HFF-Myc (cell line): ENCODE measurements around the gene KIF16B.
"Not testable (repeated sequence)": the region's sequence is repeated elsewhere in the genome, so short reads cannot be mapped to it uniquely, and the experiment has no call there.

Experiments
- DNase-seq: peaks from one replicate; pipeline ENCODE4 v3.0.0-alpha.2; 2011; ENCODE audit warnings: low read depth; ENCODE audit errors: extremely low read depth
- H3K4me3 ChIP-seq: replicated peaks from 2 replicates; pipeline ENCODE4 v1.5.1; 2011; ENCODE audit warnings: low read depth, mild to moderate bottlenecking, control low read depth, low read length
- TF ChIP-seq, protein P1 (sequence below): IDR thresholded peaks from 2 replicates; pipeline ENCODE4 v1.5.1; 2012; ENCODE audit warnings: mild to moderate bottlenecking, low read depth, low read length, control low read depth; ENCODE audit errors: missing control alignments

The KIF16B gene

DNA sequence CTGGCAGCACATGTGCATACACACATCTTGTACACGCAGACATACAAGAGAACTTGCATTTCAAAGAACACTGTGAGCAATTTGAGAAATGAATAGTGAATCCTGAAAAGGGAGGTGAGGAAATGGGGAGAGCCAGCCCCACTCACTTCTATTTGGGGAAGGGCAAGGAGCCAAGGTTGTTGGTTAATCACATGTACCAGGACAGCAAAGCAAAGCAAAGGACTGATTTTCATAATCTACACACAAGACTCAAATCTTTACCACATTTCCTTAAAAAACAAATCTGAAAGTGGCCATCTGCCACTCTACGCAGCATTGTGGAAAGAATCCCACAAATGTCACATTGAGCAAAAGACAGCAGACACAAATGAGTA, 35.0 kb upstream of the KIF16B start:
- TF ChIP-seq, protein P1, sequence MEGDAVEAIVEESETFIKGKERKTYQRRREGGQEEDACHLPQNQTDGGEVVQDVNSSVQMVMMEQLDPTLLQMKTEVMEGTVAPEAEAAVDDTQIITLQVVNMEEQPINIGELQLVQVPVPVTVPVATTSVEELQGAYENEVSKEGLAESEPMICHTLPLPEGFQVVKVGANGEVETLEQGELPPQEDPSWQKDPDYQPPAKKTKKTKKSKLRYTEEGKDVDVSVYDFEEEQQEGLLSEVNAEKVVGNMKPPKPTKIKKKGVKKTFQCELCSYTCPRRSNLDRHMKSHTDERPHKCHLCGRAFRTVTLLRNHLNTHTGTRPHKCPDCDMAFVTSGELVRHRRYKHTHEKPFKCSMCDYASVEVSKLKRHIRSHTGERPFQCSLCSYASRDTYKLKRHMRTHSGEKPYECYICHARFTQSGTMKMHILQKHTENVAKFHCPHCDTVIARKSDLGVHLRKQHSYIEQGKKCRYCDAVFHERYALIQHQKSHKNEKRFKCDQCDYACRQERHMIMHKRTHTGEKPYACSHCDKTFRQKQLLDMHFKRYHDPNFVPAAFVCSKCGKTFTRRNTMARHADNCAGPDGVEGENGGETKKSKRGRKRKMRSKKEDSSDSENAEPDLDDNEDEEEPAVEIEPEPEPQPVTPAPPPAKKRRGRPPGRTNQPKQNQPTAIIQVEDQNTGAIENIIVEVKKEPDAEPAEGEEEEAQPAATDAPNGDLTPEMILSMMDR, result no peak
- no peak overlapping the region for H3K4me3 ChIP-seq
- no peak for DNase-seq

DNA sequence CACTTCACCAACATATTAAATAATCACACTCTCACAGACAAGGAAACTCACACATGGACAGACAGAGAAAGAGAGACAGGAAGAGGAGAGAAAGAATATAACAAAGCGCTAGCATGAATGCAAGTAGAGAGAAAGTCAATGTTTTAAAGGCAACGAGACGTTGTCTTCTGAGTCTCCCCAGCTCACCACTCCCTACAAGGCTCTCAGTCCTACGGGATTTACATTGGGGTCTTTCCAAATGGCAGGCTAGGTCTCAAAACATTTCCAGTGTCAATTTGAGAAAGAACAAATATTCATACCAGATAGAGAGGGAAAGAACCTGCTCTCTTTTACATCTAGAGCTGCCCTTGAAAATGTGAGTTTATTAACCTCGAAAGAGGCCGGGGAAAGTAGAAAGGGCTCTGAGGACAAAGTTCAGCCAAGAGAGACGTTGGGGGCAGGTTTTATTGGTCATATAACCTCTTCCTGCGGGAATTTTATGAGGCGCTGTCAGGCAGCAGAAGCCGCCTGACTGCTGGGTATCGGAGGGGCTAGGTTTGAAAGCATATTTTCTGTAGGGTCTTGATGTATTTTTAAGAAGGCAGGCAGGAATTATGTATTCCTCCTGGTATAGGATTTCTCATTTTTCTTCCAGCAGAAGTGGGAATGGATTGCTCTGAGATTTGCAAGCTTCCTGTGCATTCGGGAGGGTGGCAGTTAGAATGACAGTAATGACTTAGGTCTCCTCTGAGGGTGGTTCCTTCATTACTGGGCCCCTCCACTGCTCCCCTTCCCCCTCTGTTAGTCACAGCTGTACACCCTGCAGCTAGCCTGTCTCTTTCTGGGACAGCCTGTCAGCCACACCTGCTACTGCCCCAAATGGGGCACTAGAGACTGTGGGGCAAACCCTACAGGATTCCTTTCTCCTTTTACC, 34.4 kb upstream of the KIF16B start:
- H3K4me3 ChIP-seq, result no peak overlapping the region
- DNase-seq, result no peak
- TF ChIP-seq, protein P1, result no peak

DNA sequence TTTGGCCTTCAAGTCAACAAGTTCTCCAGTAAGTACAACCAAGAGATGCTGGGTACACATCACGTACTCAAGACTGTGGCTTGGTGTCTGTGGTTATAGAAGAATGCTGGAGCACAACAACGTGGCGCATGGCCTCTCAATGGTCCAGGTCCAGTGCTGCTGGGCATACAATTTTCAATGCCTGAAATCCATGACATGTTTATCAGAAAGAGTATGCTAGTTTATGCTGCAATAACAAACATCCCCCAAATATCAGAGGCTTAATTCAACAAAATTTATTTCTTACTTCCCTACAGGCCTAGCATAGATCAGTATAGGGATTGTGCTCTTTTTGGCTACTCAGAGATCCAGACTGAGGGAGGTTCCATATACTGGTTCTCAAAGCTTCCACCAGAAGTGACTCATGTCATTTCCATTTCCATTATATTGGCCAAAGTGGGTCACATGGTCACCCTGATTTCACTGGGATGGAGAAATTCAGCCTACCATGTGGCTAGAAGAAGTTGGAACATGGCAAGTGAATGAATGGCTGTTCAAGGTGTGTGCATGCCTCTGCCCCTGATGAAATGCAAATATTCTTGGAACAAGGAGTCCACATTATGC, 33.3 kb upstream of the KIF16B start:
- TF ChIP-seq, protein P1, result no peak
- DNase-seq, result no peak
- H3K4me3 ChIP-seq, result no peak overlapping the region

DNA sequence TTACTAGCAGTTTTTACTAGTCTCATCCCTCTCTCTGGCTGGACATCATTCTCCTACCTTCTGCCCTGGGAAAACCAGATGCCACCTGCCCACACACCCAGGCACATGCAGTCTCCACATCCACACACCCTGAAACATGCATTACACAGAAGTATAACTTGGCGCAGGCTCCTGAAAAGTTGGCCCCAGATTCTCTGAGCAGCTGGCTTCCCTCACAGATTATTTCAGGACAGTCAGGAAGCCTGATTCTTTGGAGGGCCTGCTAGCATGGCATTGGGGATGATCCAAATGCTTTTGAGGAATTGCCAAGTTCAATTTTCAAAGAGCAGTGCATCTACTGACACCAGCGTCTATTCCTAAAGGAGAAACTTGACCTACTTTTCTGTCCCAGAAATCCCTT, 27.8 kb upstream of the KIF16B start:
- H3K4me3 ChIP-seq, result no peak overlapping the region
- TF ChIP-seq, protein P1, result no peak
- DNase-seq, result no peak

DNA sequence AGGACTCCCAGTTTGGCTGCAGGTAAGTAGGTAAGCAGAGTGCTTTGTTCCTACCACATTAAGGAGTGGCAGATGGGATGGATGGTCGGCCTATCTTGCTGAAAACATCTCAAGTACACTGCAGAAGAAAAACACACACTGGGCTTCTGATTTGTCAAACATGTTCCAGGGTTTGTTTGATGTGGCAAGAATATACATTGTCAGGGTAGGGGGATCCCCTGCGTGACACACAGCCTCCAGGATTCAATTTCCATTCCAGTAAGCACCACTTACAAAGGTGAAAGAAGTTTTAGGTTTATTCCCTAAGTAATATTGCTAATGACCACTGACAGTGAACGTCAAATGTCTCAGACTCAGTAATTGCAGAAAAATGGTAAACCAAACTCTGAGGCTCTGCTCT, 26.0 kb upstream of the KIF16B start:
- DNase-seq, result no peak
- H3K4me3 ChIP-seq, result no peak overlapping the region
- TF ChIP-seq, protein P1, result no peak

DNA sequence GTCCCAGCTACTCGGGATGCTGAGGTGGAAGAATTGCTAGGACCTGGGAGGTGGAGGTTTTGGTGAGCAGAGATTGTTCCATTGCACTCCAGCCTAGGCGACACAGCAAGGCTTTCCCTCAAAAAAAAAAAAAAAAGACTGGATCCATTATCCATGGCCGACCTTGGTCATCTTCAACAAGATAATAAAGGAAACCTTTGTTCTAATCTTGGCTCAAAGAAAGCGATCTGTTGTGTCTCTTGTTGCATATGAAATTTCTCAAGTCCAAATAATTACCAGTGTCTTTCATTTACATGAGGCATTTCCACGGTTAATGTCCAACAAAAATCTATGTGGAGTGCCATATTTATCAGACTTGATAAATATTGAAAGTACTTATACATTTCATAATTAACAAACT, 23.7 kb upstream of the KIF16B start:
- DNase-seq, result no peak
- H3K4me3 ChIP-seq, result no peak overlapping the region
- TF ChIP-seq, protein P1, result no peak

DNA sequence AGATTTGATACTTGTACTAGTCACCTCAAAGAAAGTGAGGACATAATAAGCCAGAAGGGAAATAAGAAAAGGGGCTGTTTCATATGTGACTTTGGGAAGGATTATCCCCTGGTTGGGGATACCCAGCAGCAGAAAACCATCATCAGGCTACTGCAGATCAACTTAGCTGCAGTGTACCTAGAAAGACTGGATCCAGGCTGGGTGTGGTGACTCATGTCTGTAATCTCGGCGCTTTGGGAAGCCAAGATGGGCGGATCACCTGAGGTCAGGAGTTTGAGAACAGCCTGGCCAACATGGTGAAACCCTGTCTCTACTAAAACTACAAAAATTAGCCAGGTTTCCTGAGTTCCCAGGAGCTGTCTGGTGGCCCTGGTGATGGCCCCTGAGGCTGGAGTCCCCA, 23.2 kb upstream of the KIF16B start:
- DNase-seq, H3K4me3 ChIP-seq: not testable (repeated sequence)
